ENCODE data around the gene NTM.

DNA sequence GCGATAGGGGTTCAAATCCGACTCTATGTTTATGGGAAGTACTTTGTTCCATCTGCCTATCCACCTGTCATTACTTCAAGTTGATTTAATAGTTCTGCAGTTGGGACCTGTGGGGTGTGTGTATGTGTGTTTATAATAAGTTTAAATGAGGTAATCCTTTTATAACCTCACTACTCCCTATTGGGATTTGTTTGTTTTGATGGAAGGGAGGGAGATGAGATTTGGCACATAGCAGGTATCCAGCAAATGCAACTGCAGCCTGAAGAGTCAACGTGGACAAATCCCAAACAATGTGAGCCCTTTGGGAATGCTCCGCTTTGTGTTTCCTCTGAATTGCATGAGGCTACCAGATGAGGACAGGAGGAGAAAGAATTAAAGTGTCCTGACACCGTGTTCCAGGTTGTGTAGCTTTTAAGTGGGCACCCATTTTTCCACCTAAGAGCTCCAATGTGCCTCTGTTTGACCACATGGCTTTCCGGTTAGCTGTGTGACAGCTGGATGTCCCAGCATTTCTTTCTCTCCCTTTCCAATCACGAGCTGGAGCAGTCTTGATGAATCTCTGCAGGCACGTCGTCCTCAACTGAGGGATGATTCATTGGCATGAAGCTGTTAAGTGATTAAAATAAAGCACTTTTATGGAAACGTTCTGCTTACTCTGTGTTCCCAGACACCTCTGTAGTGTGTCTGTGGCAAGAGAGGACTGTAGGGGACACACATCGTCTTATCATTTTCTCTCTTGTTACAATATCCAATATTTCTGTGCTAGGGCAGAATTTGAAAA is 610.7 kb downstream of the NTM start:
- TF ChIP-seq, protein P1, sequence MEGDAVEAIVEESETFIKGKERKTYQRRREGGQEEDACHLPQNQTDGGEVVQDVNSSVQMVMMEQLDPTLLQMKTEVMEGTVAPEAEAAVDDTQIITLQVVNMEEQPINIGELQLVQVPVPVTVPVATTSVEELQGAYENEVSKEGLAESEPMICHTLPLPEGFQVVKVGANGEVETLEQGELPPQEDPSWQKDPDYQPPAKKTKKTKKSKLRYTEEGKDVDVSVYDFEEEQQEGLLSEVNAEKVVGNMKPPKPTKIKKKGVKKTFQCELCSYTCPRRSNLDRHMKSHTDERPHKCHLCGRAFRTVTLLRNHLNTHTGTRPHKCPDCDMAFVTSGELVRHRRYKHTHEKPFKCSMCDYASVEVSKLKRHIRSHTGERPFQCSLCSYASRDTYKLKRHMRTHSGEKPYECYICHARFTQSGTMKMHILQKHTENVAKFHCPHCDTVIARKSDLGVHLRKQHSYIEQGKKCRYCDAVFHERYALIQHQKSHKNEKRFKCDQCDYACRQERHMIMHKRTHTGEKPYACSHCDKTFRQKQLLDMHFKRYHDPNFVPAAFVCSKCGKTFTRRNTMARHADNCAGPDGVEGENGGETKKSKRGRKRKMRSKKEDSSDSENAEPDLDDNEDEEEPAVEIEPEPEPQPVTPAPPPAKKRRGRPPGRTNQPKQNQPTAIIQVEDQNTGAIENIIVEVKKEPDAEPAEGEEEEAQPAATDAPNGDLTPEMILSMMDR (IDR thresholded peaks at IDR 0.05 in 8 of 11, conservative IDR thresholded peaks at IDR 0.05 in 3 of 11) = no peak
- TF ChIP-seq POLR2A (IDR thresholded peaks at IDR 0.05) = no peak
- TF ChIP-seq POLR2AphosphoS5 (IDR thresholded peaks at IDR 0.05) = no peak

Measured in spleen (tissue), 7 donors.